Measurements from ENCODE around the gene PACS1.

GRCh38 chr11:66044757-66045156, 25.3 kb upstream of the PACS1 start:
- TF ChIP-seq CTCF (conservative IDR thresholded peaks at IDR 0.05): no peak
- TF ChIP-seq EZH2 (IDR thresholded peaks at IDR 0.05; ENCODE audit: low read depth): no peak
